ENCODE data around the gene TMPRSS2.

The TMPRSS2 gene

GRCh38 chr21:41507521-41508414 lies at the start of gene TMPRSS2:
TSS of gene TMPRSS2 (minus strand) at chr21:41508158. CDS start at chr21:41498133, 10,025 bp downstream.
- DNase-seq (ENCODE audit: low read depth, low spot score): no peak

GRCh38 chr21:41555057-41555456 lies 47.1 kb upstream of the TMPRSS2 start:
- no peak for DNase-seq (ENCODE audit: low read depth, low spot score)

- DNase-seq (ENCODE audit: low read depth, low spot score): no peak
Measured at GRCh38 chr21:41552254-41552653, 44.3 kb upstream of the TMPRSS2 start.

- DNase-seq (ENCODE audit: low read depth, low spot score): no peak
Measured at GRCh38 chr21:41548781-41549180, 40.8 kb upstream of the TMPRSS2 start.

- DNase-seq (ENCODE audit: low read depth, low spot score): no peak
Measured at GRCh38 chr21:41547111-41547510, 39.2 kb upstream of the TMPRSS2 start.

GRCh38 chr21:41545500-41546359 lies 37.8 kb upstream of the TMPRSS2 start:
- DNase-seq (ENCODE audit: low read depth, low spot score): no peak

DNA sequence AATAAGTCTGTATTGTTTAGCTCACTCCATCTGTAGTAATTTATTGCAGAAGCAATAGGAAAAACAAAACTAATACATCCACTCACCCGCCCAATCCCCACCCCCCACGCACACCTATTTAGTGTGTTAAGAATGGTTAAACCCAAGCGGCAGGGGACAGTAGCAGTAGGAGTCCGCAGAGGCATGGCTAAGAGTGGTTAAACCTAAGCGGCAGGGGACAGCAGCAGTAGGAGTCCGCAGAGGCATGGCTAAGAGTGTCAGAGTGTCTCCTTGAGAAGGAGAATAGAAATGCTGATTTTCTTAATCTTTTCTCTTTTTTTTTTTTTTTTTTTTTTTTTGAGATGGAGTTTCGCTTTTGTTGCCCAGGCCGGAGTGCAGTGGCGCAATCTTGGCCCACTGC lies 34.8 kb upstream of the TMPRSS2 start:
- no peak for DNase-seq (ENCODE audit: low read depth, low spot score)

GRCh38 chr21:41537356-41537755 lies 29.4 kb upstream of the TMPRSS2 start:
- DNase-seq (ENCODE audit: low read depth, low spot score): no peak

- no peak for DNase-seq (ENCODE audit: low read depth, low spot score)
Measured at GRCh38 chr21:41536827-41537103, 28.8 kb upstream of the TMPRSS2 start.

- no peak for DNase-seq (ENCODE audit: low read depth, low spot score)
Measured at GRCh38 chr21:41536076-41536826, 28.3 kb upstream of the TMPRSS2 start.

DNA sequence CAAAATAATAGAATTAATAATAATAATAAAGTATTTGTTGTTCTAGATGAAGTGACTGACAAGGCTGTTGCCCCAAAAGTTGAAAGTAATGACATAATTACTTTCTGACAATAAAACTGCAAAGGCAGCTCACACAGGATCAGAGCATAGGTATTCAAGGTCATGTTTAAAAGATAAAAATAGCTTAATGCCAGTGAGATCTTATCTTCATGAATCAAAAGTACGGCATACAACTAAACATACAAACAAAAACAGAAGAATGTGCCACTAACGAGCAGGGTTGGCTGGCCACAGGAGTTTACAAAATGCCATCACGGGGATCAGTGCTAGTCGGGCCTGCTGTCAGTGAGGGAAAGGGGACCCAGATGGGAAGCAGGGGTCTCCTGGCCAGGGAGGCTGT lies 22.4 kb upstream of the TMPRSS2 start:
- DNase-seq (ENCODE audit: low read depth, low spot score): no peak

- DNase-seq (ENCODE audit: low read depth, low spot score): no peak
Measured at GRCh38 chr21:41529769-41530168, 21.8 kb upstream of the TMPRSS2 start.

DNA sequence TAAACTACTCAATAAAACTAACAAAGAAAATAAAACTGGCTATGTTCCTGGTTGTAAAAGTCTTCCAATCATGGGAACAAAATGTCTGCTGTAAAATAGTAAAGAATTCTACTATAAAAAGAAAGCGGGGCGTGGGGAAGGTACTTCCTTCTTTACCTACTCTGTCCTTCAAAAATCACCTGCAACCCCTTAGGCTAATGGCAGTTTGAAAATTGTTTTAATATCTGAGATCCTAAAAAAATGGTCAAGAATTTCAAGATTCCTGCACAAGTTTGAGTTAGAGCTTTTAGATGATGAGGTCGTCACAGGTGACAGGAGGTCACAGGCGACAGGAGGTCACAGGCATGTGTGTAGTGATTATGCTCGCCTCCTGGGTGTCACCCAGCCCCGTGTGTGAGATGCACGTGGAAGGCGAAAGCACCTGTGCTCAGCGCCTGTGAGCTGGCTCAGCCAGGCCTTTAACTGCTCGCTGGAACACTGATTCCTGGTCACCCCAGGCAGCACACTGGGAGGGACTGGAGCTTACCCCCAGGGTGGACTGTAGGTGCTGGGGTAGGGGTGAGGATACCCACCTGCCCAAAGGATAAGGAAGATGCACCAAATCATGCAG lies 18.6 kb upstream of the TMPRSS2 start:
- no peak for DNase-seq (ENCODE audit: low read depth, low spot score)

DNA sequence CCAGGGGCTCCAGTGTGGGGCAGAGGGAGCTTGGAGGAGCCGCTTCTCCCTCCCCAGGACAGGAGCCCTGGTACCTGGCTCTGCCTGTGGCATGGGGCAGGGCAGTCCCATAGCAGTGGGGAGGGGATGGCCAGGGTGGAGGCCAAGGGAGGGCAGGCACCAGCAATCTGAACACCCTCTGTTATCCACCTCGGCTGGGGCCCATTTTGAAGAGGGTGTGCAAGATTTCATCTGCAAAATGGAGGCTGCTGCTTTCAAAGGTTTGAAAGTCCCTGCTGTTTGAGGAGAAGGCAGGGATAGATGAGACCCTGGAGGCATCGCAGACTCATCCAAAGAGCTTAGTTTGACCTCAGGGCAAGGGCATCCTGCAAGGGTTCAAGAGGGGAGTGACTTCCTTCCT lies 15.2 kb upstream of the TMPRSS2 start:
- no peak for DNase-seq (ENCODE audit: low read depth, low spot score)

GRCh38 chr21:41521489-41522027 lies 13.6 kb upstream of the TMPRSS2 start:
- DNase-seq (ENCODE audit: low read depth, low spot score): no peak

DNA sequence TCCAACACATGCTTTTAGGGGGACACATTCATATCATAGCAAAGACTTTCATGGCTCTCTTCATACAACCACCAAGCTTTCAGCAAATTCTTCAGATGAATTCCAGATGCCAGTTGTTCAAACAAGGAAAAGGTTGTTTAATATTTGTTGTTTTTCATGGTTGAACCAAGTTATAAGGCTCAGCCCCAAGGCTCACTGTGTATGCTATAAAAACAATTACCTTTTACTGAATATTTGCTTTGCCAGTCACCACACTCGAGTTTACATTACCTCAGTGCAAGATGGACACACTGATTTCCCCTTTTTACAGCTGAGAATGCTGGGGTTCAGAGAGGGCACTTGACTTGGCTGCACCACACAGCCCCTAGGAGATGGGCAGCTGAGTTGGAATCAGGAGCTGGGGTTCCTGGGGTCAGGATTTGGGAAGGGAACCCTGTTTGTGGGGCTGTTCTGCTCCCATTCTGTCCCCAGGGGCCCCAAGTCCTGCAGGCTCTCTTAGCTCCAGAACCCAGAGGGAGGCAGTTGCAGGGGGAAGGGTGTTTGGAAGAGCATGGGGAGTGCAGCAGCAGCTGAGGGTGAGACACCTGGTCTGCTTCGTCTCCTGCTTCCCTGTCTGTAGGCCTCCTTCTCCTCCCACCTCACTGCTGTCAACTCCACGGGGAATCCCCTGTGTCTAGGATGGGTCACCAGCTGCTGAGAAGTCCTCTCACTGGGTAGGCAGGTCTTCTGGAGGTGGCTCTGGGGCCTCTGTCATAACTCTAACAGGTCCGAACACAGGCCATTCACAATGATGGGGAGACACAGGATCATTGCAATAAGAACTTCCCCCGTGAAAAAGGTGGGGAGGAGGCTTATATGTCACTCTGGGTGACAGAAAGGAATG lies 12.8 kb upstream of the TMPRSS2 start:
- no peak for DNase-seq (ENCODE audit: low read depth, low spot score)

DNA sequence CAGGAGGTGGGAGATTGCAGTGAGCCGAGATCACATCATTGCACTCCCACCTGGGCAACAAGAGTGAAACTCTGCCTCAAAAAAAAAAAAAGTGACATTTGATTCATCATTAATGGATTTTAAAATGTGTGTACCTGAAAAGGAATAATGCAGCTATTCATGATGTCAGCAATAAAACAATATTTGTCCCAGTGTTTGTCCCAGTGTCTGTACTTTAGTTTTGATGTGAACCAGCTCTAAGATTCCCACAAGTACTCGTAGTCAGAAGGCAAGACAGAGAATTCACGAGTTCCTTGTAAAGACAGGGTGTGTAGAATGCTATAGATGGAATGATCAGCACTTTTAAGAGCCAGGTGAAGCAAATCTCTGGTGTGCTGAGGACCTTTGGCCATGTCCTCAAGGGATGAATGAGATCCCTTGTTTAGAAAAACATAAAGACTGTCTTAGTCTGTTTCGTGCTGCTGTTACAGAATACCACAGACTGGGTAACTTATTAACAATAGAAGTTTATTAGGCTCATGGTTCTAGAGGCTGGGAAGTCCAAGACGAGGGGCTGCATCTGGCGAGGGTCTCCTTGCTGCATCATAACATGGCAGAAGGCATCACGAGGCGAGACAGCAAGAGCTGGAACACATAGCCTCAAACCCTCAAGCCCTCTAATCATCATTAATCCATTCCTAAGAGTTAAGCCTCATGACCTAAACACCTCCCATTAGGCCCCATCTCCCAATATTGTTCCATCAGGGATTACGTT lies 12.0 kb upstream of the TMPRSS2 start:
- no peak for DNase-seq (ENCODE audit: low read depth, low spot score)

DNA sequence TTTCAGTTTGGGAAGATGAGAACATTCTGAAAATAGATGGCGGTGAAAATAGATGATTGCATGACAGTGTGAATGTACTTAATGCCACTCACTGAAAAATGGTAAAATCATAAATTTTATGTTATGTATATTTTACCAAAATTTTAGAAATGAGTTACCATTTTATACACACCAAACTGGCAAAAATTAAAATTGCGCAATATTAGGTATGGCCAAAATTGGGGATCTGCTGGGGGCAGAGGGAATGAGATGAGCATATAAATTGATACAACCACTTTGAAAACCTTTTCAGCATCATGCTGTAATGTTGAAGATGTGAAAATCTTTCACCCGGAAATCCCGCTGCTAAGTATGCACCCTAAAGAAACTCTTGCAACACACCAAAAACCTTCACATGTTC lies 10.8 kb upstream of the TMPRSS2 start:
- DNase-seq (ENCODE audit: low read depth, low spot score): no peak

- DNase-seq (ENCODE audit: low read depth, low spot score): no peak
Measured at GRCh38 chr21:41511858-41512257, 3.9 kb upstream of the TMPRSS2 start.

DNA sequence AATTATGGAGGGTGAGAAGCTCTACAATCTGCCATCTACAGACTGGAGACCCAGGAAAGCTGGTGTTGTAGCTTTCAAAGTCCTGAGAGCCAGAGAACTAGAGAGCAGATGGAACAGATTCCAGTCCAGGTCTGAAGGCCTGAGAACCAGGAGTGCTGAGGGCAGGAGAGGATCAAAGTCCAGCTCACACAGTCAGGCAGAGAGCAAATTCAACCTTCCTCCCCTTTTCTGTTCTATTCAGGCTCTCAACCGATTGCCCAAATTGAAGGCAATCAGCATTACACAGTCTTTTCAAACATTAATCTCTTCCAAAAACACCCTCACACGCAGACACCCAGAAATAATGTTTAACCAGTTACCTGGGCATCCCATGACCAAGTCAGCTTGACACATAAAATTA lies 2.5 kb upstream of the TMPRSS2 start:
- no peak for DNase-seq (ENCODE audit: low read depth, low spot score)
